ENCODE results near the gene MAPK1. TPM values are rescaled to one million over a fixed set of nuclear protein-coding genes. Genes with fewer than 3 reads are reported as not detected.

MAPK1 gene
- total RNA-seq, 4 donors from 2014 or later = 51.3 to 77.8 (median 66.0) TPM

DNA sequence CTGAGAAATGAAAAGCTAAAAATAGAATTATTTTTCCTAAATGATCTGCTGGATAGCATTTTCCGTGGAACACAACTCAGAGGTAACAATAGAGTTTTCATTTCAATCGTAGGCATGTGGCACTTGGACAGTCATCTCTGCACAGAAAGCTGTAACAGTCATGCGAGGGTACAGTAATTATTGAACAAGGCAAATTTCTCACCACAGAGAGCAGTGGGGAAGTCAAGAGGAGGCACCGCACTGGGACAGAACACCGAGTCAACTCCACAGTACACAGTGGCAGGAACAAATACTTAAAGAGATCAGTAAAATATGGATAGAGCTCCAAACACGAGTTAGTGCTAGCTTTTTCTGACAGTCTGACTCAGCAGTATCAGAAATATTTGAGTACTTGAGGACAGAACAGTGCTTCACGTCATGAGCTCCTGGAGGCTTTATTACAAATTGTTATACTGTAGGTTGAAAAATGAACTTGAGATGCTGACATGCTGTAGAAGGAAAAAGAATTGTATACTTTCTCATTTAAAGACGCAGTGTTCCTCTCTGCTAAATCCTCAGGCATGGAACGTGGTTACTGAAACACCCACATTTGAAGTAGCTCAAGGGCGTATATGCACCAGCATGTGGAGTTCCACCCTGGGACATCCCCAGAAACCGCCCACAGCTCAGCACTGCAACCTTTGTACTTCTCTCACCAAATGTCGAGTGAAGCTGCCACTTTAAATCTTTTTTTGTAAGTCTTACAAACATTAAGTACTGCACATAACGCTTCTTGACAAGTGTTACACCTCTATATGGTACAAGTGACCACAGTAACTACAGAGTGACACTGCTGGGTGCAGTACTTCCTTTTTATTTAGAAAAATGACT is 104.5 kb downstream of the MAPK1 start:
- no peak for DNase-seq (ENCODE audit: low spot score in 2 of 2)
- no peak overlapping the region for H3K27ac ChIP-seq
- H3K36me3 ChIP-seq = peaks cover 80% of the 10 kb centered on the region
- no peaks in the 10 kb centered on the region for H3K9me3 ChIP-seq
- no peak overlapping the region for H3K4me3 ChIP-seq
- no peaks in the 10 kb centered on the region for H3K4me1 ChIP-seq
- no peak for TF ChIP-seq POLR2AphosphoS5 (IDR thresholded peaks at IDR 0.05)
- TF ChIP-seq POLR2A (IDR thresholded peaks at IDR 0.05) = no peak
- TF ChIP-seq EP300 (IDR thresholded peaks at IDR 0.05) = no peak
- TF ChIP-seq, protein P1, sequence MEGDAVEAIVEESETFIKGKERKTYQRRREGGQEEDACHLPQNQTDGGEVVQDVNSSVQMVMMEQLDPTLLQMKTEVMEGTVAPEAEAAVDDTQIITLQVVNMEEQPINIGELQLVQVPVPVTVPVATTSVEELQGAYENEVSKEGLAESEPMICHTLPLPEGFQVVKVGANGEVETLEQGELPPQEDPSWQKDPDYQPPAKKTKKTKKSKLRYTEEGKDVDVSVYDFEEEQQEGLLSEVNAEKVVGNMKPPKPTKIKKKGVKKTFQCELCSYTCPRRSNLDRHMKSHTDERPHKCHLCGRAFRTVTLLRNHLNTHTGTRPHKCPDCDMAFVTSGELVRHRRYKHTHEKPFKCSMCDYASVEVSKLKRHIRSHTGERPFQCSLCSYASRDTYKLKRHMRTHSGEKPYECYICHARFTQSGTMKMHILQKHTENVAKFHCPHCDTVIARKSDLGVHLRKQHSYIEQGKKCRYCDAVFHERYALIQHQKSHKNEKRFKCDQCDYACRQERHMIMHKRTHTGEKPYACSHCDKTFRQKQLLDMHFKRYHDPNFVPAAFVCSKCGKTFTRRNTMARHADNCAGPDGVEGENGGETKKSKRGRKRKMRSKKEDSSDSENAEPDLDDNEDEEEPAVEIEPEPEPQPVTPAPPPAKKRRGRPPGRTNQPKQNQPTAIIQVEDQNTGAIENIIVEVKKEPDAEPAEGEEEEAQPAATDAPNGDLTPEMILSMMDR (IDR thresholded peaks at IDR 0.05) = no peak
- WGBS = 45% methylated on average over 13 of the region's 13 CpGs
- no peaks in the 10 kb centered on the region for H3K27me3 ChIP-seq

GRCh38 chr22:21761994-21762680 is 105.3 kb downstream of the MAPK1 start:
- Histone ChIP-seq H3K36me3 (peaks cover 80% of the 10 kb centered on the region), H3K9me3 (no peaks in the 10 kb centered on the region), H3K4me1 (no peaks in the 10 kb centered on the region), H3K27ac (no peak overlapping the region), H3K4me3 (no peak overlapping the region), H3K27me3 (no peaks in the 10 kb centered on the region)
- WGBS = 87% methylated on average over 15 of the region's 15 CpGs
- TF ChIP-seq POLR2AphosphoS5 (IDR thresholded peaks at IDR 0.05) = no peak
- TF ChIP-seq, protein P1 (IDR thresholded peaks at IDR 0.05) = no peak
- TF ChIP-seq POLR2A (IDR thresholded peaks at IDR 0.05) = no peak
- no peak for TF ChIP-seq EP300 (IDR thresholded peaks at IDR 0.05)
- DNase-seq (ENCODE audit: low spot score in 2 of 2) = no peak

- H3K27ac ChIP-seq = no peak overlapping the region
- H3K4me3 ChIP-seq = no peak overlapping the region
- 81% methylated on average over 2 of the region's 2 CpGs for whole genome bisulfite sequencing
- no peaks in the 10 kb centered on the region for H3K4me1 ChIP-seq
- TF ChIP-seq, protein P1 (IDR thresholded peaks at IDR 0.05) = no peak
- TF ChIP-seq POLR2A (IDR thresholded peaks at IDR 0.05) (no peak), POLR2AphosphoS5 (IDR thresholded peaks at IDR 0.05) (no peak), EP300 (IDR thresholded peaks at IDR 0.05) (no peak)
- no peak for DNase-seq (ENCODE audit: low spot score in 2 of 2)
- no peaks in the 10 kb centered on the region for H3K27me3 ChIP-seq
- H3K9me3 ChIP-seq = no peaks in the 10 kb centered on the region
- H3K36me3 ChIP-seq = peaks cover 73% of the 10 kb centered on the region
Observed at GRCh38 chr22:21761086-21761485, 106.4 kb downstream of the MAPK1 start.

- no peak for TF ChIP-seq POLR2AphosphoS5 (IDR thresholded peaks at IDR 0.05)
- no peak overlapping the region for H3K4me3 ChIP-seq
- peaks cover 69% of the 10 kb centered on the region for H3K36me3 ChIP-seq
- no peaks in the 10 kb centered on the region for H3K9me3 ChIP-seq
- DNase-seq (ENCODE audit: low spot score in 2 of 2) = no peak
- peaks cover 1% of the 10 kb centered on the region for H3K4me1 ChIP-seq
- H3K27me3 ChIP-seq = no peaks in the 10 kb centered on the region
- no peak overlapping the region for H3K27ac ChIP-seq
- 82% methylated on average over 2 of the region's 2 CpGs for WGBS
Observed at GRCh38 chr22:21760640-21761039, 106.8 kb downstream of the MAPK1 start.

- H3K27me3 ChIP-seq = no peaks in the 10 kb centered on the region
- TF ChIP-seq POLR2A (IDR thresholded peaks at IDR 0.05) (no peak), POLR2AphosphoS5 (IDR thresholded peaks at IDR 0.05) (no peak), EP300 (IDR thresholded peaks at IDR 0.05) (no peak)
- TF ChIP-seq, protein P1 (IDR thresholded peaks at IDR 0.05) = no peak
- no peak overlapping the region for H3K27ac ChIP-seq
- H3K4me3 ChIP-seq = no peak overlapping the region
- WGBS = 57% methylated on average over 8 of the region's 8 CpGs
- no peaks in the 10 kb centered on the region for H3K9me3 ChIP-seq
- H3K36me3 ChIP-seq = peaks cover 60% of the 10 kb centered on the region
- DNase-seq (ENCODE audit: low spot score in 2 of 2) = no peak
- H3K4me1 ChIP-seq = peaks cover 9% of the 10 kb centered on the region
Observed at GRCh38 chr22:21759646-21760376, 107.6 kb downstream of the MAPK1 start.

Measured in suprapubic skin (tissue), 4 donors.